GM21723 (cell line): ENCODE results near the gene ADAM12.

Experiments
- ATAC-seq: cut with Tn5 transposase; IDR thresholded peaks from one replicate; pipeline ENCODE4 v1.9.1; 2021; ENCODE audit warnings: mild to moderate bottlenecking, moderate library complexity; ENCODE audit not compliant: unreplicated experiment

The ADAM12 gene

DNA sequence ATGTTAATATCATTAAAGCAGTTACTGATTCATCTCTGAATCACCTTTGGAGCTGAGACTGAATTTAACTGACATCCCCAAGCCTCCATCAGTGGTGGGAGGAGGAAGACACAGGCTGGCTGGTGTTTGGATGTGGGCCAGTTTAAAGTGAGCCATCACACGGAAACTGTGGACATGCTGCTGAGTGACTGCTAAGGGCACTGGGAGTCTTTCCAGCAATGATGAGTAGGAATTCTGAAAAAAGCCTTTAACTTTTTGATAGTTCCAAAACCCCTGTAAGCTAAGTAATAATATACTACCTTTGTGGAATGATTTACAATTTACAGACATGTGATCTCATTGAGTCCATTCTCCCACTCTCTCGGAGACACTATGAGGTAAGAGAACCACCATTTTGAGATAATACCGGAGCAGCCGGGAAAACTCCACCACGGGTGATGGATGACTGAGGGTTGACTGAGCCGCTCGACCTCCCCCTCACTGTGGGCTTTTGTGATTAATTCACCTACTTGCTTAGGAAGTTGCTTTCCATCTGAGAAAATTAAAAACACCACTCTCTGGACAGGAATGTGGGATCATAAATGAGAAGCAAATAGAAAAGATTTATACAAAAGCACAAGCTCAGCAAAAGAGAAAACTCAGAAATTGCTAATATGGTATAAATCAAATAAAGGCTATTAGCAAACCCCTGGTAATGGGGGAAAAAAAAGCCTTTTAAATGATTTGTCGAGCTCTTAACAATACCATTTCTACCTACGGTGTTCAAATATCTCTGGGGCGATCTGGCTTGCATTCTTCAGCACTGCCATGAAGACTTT, 297.2 kb downstream of the ADAM12 start:
- ATAC-seq = no peak

DNA sequence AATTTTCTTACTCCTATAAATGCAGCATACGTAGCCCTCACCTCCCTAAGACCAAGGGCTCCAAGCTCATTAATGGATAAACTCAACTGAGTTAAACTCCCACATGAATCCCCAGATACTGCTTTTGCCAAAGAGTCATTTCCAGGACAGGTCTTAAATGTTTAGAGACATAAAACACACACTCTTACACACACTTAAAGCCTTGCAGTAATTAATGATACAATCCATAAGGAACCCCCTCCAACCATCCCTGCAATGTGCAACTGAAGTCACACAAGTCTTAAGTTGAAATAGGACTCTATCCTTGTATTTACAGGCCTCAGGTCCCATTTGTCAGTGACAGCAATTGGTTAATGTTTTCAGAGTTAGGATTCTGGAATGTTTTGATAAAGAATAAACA, 297.8 kb downstream of the ADAM12 start:
- no peak for ATAC-seq

DNA sequence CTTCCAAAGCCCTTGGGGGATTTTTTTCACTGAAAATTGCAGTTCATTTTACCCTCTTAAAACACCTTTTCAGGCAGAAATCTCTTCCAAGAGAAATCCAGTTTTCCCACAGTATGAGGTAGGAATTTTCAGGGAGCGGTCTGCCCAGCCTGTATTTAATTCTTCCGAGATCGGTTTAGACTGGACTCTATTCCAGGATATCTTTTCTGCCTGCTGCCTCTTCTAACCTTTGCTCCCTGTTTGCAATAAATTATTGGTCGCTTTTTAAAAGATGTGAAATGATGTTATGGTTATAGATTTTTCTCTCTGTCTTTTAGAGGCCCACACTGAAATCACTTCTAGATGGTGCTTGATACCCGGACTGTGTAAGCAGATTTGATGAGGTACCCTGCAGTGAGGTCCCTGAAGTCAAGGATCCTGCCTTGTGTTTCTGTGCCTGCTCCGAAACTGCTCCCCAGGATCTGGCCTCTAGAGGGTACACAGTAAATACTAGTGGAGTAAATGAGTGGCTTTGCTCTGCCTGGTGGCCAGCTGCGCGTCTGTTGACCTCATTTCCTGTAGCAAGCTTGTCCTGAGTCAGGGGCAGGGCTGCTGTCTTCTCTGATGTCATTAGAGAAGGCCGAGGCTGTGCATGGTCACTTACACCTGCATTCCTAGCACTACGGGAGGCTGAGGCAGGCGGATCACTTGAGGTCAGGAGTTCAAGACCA, 300.3 kb downstream of the ADAM12 start:
- ATAC-seq = no peak

DNA sequence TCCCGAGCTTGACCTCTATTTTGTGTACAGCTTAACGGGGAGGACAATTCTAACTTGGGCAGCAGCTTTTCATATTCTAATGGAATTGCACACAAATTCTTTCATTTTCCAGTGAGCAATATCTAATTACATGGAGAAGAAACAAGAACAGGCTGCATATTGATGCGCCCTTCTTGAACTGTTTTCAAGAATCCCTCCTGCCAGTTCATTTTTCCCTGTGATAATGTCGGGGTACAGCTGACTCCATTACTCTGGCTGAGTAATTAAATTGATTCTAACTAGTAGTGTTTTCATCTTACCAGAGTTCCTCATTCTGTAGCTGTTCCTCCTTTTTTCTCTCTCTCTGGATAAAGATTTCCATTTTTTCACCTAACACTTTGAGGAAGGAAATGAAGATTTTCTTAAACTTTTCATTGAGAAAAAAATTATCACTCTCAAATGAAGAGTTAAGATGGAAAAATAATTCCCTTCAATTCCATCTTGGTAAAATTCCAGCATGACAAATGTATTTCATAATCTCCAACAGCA, 301.1 kb downstream of the ADAM12 start:
- ATAC-seq = no peak

DNA sequence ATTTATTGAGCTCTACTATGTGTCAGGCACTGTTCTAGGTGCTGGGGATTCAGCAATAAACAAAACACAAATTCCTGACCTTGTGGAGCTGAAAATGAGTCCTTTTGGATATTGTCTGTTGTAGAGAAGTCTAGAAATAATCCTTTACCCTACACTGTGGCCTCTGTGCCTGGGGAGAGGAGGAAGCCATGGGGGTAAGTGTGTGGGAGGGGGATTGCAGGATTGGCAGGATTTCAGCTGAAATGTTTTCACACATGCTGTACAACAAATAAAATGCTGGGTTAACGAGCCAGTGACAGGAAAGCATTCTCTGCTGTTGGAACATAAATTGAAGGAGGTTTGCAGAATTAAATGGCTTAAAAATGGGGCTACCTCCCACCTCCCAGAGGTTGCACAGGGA, 302.5 kb downstream of the ADAM12 start:
- ATAC-seq = no peak

DNA sequence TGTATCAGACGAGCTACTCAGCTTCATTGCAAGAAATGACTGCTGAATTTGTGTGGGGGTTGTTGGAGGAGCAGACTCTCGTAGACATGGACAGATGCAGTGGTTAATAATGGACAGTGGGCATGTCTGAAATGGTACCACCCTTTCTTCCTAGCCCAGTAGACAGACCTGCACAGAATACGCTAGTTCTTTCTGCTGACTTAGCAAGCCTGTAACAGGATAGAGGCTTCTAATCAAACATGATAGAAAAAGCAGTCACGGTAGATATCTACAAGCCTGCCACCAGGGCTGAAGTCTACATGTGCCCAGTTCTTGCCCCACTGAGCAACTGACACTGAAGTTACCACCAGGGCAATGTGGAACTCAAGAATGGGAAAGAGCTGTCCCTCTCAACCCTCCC, 303.9 kb downstream of the ADAM12 start:
- no peak for ATAC-seq

DNA sequence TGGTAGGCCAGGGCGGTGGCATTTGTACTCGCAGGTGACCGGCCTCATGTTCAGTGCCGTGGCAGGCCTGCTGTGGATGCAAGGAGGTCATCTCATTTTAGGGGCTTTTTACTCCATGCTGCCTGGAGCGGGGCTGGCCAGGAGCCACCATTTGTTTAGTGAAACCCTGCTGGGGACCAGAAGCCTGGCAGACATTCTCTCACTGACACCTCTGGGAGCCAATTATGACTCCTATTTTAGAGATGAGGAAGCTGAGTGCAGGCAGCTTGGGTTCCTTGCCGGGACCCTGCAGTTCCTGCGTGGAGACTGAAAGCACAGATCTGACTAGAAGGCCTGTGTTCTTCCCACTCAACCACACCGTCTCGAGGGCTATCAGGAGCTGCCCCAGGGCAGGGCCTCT, 305.3 kb downstream of the ADAM12 start:
- ATAC-seq = no peak

DNA sequence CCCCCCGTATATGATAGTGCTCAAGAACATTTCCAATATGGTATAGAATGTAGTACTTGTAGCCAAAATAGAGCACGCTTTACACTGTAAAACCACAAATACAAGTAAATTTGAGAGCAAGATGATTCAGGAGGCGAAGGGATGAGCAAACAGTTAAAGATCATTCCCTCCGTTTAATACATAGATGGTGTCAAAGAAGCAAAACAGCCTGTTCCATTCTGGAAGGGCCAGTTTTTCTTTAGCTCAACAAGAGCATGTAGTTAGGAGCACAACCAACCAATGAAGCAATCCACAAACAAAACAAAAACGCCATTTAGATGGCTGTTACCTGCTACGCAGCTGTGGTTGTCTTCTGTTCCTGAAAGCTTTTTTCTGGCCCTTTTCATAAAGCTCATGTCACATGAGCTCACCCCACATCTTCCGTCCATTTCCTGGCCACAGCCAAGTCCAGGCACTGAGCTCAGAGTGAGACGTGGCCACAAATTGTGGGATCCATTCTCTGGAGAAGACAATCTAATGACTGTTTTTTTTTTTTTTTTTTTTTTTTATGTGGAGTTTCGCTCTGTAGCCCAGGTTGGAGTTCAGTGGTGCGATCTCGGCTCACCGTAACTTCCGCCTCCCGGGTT, 306.3 kb downstream of the ADAM12 start:
- ATAC-seq = no peak

DNA sequence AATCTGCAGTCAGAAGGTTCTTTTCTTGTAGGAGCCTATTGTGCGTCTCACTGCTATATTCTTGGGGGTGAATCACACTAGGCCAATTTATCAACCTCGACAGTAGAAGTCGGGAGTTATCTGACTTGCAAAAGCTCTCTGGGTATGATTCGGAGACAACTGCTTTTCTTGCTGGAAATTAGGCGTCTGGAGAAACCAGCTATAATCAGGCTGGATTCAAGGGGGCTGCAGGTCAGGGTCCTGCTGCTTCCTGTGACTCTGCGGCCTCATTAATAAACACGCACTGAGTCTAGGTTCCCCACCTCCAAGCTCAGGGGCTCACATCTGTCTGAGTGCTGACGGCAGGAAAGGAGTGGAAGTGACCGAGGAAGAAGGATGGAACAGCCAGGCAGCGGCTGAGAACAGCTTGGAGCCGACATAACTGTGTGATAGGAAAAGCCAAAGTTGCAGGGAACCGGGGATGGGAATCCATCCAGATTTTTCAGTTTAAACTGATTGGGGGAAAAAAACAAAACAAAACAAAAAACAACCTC, 307.3 kb downstream of the ADAM12 start:
- no peak for ATAC-seq

DNA sequence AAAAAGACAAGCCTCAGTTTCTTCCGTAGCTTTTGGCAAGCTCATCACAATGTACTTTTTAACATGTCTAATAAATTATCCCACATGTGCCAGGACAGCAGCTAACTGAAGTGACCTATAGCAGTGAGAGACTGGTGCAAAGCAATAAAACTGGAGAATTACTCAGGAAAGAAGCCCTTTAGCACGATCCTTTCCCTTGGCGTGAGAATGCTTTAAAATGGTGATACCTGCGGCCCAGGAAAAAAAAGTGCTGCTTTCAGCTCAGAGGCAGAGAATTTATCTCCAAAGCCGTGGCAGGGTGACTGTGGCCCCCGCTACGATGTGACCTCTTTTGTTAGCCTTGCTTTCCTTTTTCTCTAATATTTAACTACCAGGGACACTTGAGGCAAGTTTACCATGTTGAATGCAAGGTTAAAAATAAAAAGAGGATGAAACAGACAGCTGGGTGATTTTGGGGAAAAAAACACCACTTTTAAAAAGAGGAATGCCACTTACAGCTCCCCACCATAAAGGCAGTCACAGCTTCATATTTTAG, 307.9 kb downstream of the ADAM12 start:
- ATAC-seq = no peak

DNA sequence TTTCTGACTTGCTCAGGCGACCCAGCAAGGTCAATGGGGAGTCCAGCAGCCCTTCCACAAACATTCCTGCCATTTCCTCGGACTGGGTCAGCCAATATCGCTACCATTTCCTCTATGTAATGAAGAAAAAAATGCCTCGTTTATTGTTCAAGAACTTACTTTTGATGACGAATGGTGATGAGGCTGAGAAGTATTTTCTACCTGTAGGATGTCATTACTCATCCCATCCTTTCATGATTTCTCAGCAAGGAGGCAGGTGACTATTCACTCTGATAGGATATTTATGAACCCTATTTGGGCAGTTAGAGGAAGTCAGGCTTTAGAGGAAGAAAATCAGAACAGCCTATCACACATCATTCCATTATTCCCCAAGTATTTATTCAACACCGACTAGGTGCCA, 313.3 kb downstream of the ADAM12 start:
- ATAC-seq = no peak

DNA sequence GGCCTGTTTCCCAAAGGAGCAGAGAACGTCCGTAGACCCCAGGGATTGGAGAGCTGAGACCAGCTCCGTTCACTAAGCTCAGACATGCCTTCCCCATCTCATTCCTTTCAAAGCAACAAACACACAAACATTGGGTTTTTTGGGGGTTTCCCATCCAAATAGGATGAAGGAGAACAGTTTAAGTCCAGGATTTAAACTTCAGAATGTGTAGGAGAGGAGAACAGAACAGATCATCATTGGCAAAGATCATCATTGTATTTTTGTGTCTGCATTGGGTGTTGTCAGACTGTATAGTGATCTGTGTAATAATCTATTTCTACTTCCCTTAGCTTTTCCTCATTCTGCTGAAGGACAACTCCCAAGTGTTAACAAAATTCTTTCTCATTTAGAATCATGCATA, 314.0 kb downstream of the ADAM12 start:
- ATAC-seq = no peak

DNA sequence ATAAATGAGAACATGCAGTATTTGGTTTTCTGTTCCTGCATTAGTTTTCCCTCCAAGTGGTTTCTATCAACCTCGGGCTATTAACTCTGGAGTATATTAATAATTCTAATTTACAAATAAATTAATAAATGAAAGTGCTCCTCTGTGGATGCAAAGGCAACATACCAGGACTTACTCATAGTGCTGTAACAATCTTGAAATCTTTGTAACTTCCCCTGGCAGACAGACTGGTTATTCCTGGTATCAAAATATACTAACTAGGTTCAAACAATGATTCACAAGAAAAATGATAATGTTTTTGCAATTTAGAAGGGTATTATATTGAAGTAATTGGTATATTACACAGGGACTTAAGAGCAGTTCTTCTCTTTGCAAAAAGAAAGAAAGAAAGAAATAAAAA, 314.7 kb downstream of the ADAM12 start:
- no peak for ATAC-seq

DNA sequence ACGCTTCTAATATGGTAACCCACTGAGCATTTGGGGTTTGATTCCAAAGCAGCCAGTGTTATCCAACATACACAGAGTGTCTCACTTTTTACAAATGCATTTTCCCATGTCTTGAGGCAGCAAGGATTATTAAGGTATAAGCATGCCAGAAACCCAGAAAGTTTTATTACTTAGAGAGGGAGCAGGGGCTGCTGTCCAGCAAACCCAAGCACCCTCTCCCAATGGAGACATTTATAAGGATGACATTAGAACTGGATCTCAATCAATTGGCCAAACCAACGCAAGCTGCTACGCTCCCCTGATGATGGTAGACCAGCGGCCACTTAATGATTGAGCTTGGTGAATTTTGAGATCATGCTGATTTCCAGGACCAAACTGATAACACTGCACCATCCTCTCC, 315.7 kb downstream of the ADAM12 start:
- ATAC-seq = no peak

DNA sequence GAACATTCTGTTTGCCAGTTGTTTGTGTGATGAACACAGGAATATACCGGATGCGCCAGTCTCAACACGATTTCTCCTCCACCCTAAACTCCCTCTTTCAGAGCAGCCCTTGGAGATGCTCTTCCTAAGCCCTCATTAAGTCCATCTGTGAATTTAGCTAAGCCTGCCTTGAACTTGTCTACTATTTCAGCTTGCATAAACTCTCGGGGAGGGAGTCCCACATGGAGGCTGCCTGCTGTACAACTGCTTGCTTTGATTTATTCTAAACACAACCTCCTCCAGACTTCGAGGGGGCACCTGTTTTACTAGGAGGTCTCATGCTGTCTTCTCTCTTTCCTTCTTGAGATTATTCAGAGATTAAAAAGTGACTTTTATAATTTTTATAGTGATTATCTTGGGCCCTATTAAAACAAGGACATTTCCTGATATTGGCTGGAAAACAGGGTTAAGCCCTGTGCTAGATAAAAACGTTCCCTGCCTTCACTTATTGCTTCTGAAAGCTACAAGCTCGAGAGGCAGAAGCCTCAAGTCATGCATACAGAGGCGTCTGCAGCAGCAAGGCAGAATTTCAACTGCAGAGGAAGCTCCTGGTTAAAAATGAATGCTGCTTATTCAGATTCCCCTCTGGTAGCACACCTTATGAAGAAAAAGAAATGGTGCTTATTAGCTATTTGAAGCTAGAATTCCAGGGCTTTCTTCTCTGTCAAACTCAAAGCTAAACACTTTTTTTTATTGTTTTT, 317.6 kb downstream of the ADAM12 start:
- no peak for ATAC-seq

DNA sequence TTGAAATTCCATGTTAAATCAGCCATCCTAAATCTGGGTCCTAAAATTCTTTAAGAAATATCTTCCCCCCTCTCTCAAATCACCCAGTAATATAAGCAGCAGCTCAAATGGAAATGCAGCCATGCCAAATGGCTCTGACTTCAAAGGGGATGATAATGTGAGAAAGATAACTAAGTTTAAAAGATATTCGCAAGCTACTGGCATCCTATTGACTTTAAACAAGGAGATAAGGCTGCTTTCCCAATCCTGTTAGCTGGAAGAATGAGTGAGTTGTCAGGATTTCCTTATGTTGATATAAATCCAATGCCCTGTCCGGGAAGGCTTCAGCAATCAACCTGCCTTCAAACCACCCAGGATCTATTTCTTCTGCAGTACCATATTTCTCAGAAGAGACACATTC, 320.0 kb downstream of the ADAM12 start:
- ATAC-seq = no peak

DNA sequence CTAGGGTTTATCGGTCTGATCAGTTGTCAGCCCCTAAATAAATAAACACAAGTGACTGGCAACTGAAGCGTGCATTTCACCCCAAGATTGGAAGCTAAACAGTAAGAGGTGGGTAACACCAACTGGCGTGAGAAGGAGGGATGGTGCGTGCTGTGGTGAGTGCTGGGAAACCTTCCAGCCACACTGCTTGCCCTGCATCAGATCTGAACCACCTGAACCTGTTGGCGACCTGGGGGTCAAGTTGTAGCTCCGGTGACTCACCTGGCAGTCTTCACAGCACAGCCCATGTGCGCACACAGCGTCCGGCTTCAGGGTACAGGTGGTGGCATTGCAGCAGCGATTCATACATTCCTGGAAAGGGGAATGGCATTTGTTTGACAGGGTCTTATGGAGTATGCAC, 321.8 kb downstream of the ADAM12 start:
- ATAC-seq = no peak

DNA sequence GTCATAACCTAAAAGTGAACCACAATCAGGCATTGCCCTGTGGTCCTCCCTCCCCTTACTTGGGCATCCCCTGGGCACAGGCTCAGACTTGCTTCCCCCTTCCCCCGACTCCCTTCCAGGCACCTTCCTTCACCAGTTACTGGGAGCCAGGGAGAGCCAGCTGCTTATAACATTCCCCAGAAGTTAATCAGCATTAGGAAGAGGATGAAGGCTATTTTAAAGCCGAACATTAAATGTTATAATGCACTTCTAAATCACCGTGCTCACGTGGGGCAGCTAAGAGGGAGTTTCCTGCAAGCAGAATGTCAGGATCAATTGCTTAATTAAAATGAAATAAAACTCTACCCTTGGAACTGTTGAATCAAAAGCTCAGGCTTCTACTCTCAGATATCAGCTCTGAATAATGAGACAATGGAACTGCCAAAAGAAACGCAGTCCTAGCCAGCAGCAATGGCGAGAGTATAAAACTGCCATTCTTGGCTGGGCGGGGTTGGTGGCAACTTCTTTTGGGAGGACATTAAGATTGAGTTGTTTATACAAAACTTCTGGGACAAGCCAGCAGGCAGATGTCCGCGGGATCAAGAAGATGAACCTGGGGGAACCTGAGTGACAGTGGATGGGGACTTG, 322.4 kb downstream of the ADAM12 start:
- ATAC-seq = no peak

DNA sequence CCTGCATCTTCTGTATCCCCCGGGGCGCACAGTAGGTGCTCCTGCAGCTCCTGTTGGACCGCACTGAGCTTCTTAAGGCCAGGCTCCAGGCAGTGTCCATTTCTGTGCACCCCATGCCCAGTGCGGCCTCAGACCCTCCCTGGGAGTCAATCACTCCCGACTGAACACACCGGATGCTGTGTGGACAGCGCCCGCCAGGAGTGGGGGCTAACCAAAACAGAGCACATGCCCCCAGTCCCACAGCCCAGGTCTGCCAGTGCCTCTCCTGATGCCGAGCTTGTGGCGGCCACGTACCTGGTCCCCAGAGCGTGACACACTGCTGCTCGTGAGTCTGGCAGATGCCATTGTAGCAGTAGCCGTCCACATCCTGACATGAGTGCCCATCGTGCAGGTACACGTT, 323.8 kb downstream of the ADAM12 start:
- no peak for ATAC-seq

DNA sequence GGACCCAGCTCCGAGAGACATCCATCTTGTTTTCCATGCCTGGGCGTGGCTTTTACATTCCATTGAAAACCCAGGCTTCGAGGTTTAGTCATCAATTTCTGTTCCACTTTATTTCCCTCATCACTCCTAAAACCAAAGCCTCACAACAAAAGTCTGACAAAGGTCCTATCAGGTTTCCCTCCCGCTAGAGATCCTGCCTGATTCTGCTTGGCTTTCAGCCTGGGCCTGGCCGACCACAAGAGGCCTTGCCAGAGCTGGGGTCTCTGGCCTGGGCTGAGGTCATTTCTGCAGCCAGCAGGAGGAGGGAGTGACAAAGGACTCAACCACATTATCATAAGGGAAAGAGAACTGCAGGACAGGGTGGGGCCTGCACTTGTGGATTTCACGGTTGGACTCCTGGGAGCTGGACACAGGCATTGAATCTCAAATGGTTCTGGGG, 324.9 kb downstream of the ADAM12 start:
- no peak for ATAC-seq
